ENCODE data around the gene COG2. TPM values are rescaled to one million over a fixed set of nuclear protein-coding genes. Genes with fewer than 3 reads are reported as not detected.

COG2 gene
- total RNA-seq, 2 experiments from 2014 or later: 27.1 to 27.3 TPM

- Mint-ChIP-seq H3K27me3 (peaks cover 19% of the 10 kb centered on the region), H3K9me3 (no peaks in the 10 kb centered on the region), H3K27ac (no peak overlapping the region), H3K36me3 (ENCODE audit: low read depth) (no peaks in the 10 kb centered on the region), H3K4me3 (no peak overlapping the region), H3K4me1 (no peaks in the 10 kb centered on the region)
- CTCF ChIA-PET: interaction anchor here (2.1 kb wide), 1 partner anchor 12 kb away, joined by 6 read pairs; no protein-coding TSS in a partner anchor
- DNase-seq: no peak
- POLR2A ChIA-PET: no interaction called here
Measured at GRCh38 chr1:230611878-230612235, 30.4 kb upstream of the COG2 start.

GRCh38 chr1:230612651-230613050 lies 29.6 kb upstream of the COG2 start:
- H3K9me3 Mint-ChIP-seq: no peaks in the 10 kb centered on the region
- ChIA-PET POLR2A (no interaction called here), CTCF (no interaction called here)
- H3K27ac Mint-ChIP-seq: no peak overlapping the region
- peaks cover 19% of the 10 kb centered on the region for H3K27me3 Mint-ChIP-seq
- no peaks in the 10 kb centered on the region for H3K36me3 Mint-ChIP-seq (ENCODE audit: low read depth)
- no peak overlapping the region for H3K4me3 Mint-ChIP-seq
- no peak for DNase-seq
- no peaks in the 10 kb centered on the region for H3K4me1 Mint-ChIP-seq

GRCh38 chr1:230614121-230614520 lies 28.2 kb upstream of the COG2 start:
- POLR2A ChIA-PET: no interaction called here

GRCh38 chr1:230618537-230618936 lies 23.7 kb upstream of the COG2 start:
- Mint-ChIP-seq H3K27me3 (peaks cover 20% of the 10 kb centered on the region), H3K4me3 (no peak overlapping the region), H3K4me1 (no peaks in the 10 kb centered on the region), H3K27ac (no peak overlapping the region), H3K36me3 (ENCODE audit: low read depth) (no peaks in the 10 kb centered on the region), H3K9me3 (no peaks in the 10 kb centered on the region)
- ChIA-PET POLR2A (no interaction called here), CTCF (no interaction called here)
- DNase-seq: no peak

More at GRCh38 chr1:230614121-230614520, 28.2 kb upstream of the COG2 start:
- CTCF ChIA-PET: no interaction called here
- Mint-ChIP-seq H3K27me3 (peaks cover 25% of the 10 kb centered on the region), H3K4me3 (no peak overlapping the region), H3K9me3 (no peaks in the 10 kb centered on the region), H3K27ac (no peak overlapping the region), H3K4me1 (no peaks in the 10 kb centered on the region), H3K36me3 (ENCODE audit: low read depth) (no peaks in the 10 kb centered on the region)
- DNase-seq: no peak

GRCh38 chr1:230620649-230621323 lies 21.5 kb upstream of the COG2 start:
- ChIA-PET POLR2A (no interaction called here), CTCF (interaction anchor here (0.5 to 2.0 kb wide), 2 partner anchors 22 to 183 kb away, joined by 3 to 6 read pairs; partner anchors contain the start of gene COG2)
- no peaks in the 10 kb centered on the region for H3K9me3 Mint-ChIP-seq
- H3K4me3 Mint-ChIP-seq: no peak overlapping the region
- no peak overlapping the region for H3K27ac Mint-ChIP-seq
- no peak for DNase-seq
- peaks cover 19% of the 10 kb centered on the region for H3K27me3 Mint-ChIP-seq
- no peaks in the 10 kb centered on the region for H3K4me1 Mint-ChIP-seq
- no peaks in the 10 kb centered on the region for H3K36me3 Mint-ChIP-seq (ENCODE audit: low read depth)

- Mint-ChIP-seq H3K9me3 (no peaks in the 10 kb centered on the region), H3K4me1 (no peaks in the 10 kb centered on the region), H3K27ac (no peak overlapping the region), H3K4me3 (no peak overlapping the region), H3K27me3 (peaks cover 14% of the 10 kb centered on the region), H3K36me3 (ENCODE audit: low read depth) (no peaks in the 10 kb centered on the region)
- ChIA-PET POLR2A (no interaction called here), CTCF (interaction anchor here (0.5 to 2.0 kb wide), 3 partner anchors 11 to 183 kb away, joined by 3 to 6 read pairs (median 3); partner anchors contain the start of gene COG2)
- no peak for DNase-seq
Measured at GRCh38 chr1:230621324-230622030, 20.8 kb upstream of the COG2 start.

GRCh38 chr1:230622151-230622550 lies 20.1 kb upstream of the COG2 start:
- peaks cover 14% of the 10 kb centered on the region for H3K27me3 Mint-ChIP-seq
- ChIA-PET POLR2A (no interaction called here), CTCF (interaction anchor here (1.6 to 2.0 kb wide), 2 partner anchors 12 to 20 kb away, joined by 3 to 6 read pairs; partner anchors contain the start of gene COG2)
- no peaks in the 10 kb centered on the region for H3K4me1 Mint-ChIP-seq
- DNase-seq: no peak
- H3K4me3 Mint-ChIP-seq: no peak overlapping the region
- H3K27ac Mint-ChIP-seq: no peak overlapping the region
- H3K36me3 Mint-ChIP-seq (ENCODE audit: low read depth): no peaks in the 10 kb centered on the region
- H3K9me3 Mint-ChIP-seq: no peaks in the 10 kb centered on the region

GRCh38 chr1:230624097-230624713 lies 18.1 kb upstream of the COG2 start:
- H3K27ac Mint-ChIP-seq: no peak overlapping the region
- H3K4me1 Mint-ChIP-seq: no peaks in the 10 kb centered on the region
- H3K9me3 Mint-ChIP-seq: no peaks in the 10 kb centered on the region
- H3K4me3 Mint-ChIP-seq: no peak overlapping the region
- no peak for DNase-seq
- no peaks in the 10 kb centered on the region for H3K36me3 Mint-ChIP-seq (ENCODE audit: low read depth)
- CTCF ChIA-PET: no interaction called here
- peaks cover 8% of the 10 kb centered on the region for H3K27me3 Mint-ChIP-seq
- POLR2A ChIA-PET: no interaction called here

- ChIA-PET CTCF (interaction anchor here (0.5 kb wide), 1 partner anchor 204 kb away, joined by 3 read pairs; no protein-coding TSS in a partner anchor), POLR2A (no interaction called here)
- no peak overlapping the region for H3K27ac Mint-ChIP-seq
Measured at GRCh38 chr1:230626232-230626631, 16.0 kb upstream of the COG2 start.

GRCh38 chr1:230627767-230628166 lies 14.5 kb upstream of the COG2 start:
- no peak overlapping the region for H3K4me3 Mint-ChIP-seq
- no peaks in the 10 kb centered on the region for H3K36me3 Mint-ChIP-seq (ENCODE audit: low read depth)
- no peaks in the 10 kb centered on the region for H3K9me3 Mint-ChIP-seq
- H3K27me3 Mint-ChIP-seq: no peaks in the 10 kb centered on the region
- H3K27ac Mint-ChIP-seq: no peak overlapping the region
- CTCF ChIA-PET: no interaction called here
- POLR2A ChIA-PET: no interaction called here
- H3K4me1 Mint-ChIP-seq: no peaks in the 10 kb centered on the region
- no peak for DNase-seq

More at GRCh38 chr1:230626232-230626631, 16.0 kb upstream of the COG2 start:
- no peaks in the 10 kb centered on the region for H3K27me3 Mint-ChIP-seq
- H3K4me1 Mint-ChIP-seq: no peaks in the 10 kb centered on the region
- no peaks in the 10 kb centered on the region for H3K36me3 Mint-ChIP-seq (ENCODE audit: low read depth)
- no peaks in the 10 kb centered on the region for H3K9me3 Mint-ChIP-seq
- H3K4me3 Mint-ChIP-seq: no peak overlapping the region
- no peak for DNase-seq

GRCh38 chr1:230629511-230629910 lies 12.8 kb upstream of the COG2 start:
- no peaks in the 10 kb centered on the region for H3K4me1 Mint-ChIP-seq
- no peak for DNase-seq
- H3K4me3 Mint-ChIP-seq: no peak overlapping the region
- ChIA-PET POLR2A (no interaction called here), CTCF (no interaction called here)
- no peak overlapping the region for H3K27ac Mint-ChIP-seq
- H3K36me3 Mint-ChIP-seq (ENCODE audit: low read depth): no peaks in the 10 kb centered on the region
- H3K9me3 Mint-ChIP-seq: no peaks in the 10 kb centered on the region
- H3K27me3 Mint-ChIP-seq: no peaks in the 10 kb centered on the region

- ChIA-PET CTCF (no interaction called here), POLR2A (no interaction called here)
- Mint-ChIP-seq H3K36me3 (ENCODE audit: low read depth) (no peaks in the 10 kb centered on the region), H3K4me1 (no peaks in the 10 kb centered on the region), H3K27me3 (peaks cover 4% of the 10 kb centered on the region), H3K4me3 (no peak overlapping the region), H3K9me3 (no peaks in the 10 kb centered on the region), H3K27ac (no peak overlapping the region)
- DNase-seq: no peak
Measured at GRCh38 chr1:230631477-230631876, 10.8 kb upstream of the COG2 start.

GRCh38 chr1:230632273-230632873 lies 9.9 kb upstream of the COG2 start:
- CTCF ChIA-PET: interaction anchor here (0.8 kb wide), 1 partner anchor 10 kb away, joined by 3 read pairs; the partner anchor contains the start of gene COG2
- Mint-ChIP-seq H3K27me3 (peaks cover 12% of the 10 kb centered on the region), H3K27ac (no peak overlapping the region), H3K4me3 (no peak overlapping the region), H3K36me3 (ENCODE audit: low read depth) (no peaks in the 10 kb centered on the region), H3K4me1 (no peaks in the 10 kb centered on the region), H3K9me3 (no peaks in the 10 kb centered on the region)
- peak; percentile 10 for DNase-seq
- POLR2A ChIA-PET: no interaction called here
